Astrocyte of the spinal cord (primary cell): ENCODE measurements around the gene NCKAP5.

Source experiments
- DNase-seq: peaks from one replicate; pipeline ENCODE4 v3.0.0; 2011; ENCODE audit warnings: low read depth, low spot score
- H3K4me3 ChIP-seq: 2 replicates; pipeline ENCODE4 v1.5.1; 2011; ENCODE audit warnings: low read depth, mild to moderate bottlenecking, low read length, moderate library complexity
- CTCF ChIP-seq: IDR thresholded peaks from 2 replicates; pipeline ENCODE4 v1.5.1; 2012; ENCODE audit warnings: low read depth, mild to moderate bottlenecking, low read length, inconsistent platforms
- in situ Hi-C: cut with HindIII; loops from 2 replicates; pipeline ENCODE4 v1.10.0; 2017; ENCODE audit warnings: low sequenced_read_pairs

The NCKAP5 gene

GRCh38 chr2:133265432-133265949 lies 302.8 kb downstream of the NCKAP5 start:
- no peak for DNase-seq
- H3K4me3 ChIP-seq, result no peak overlapping the region
- no peak for TF ChIP-seq CTCF
- in situ Hi-C loops, result no loop called here

- in situ Hi-C loops, result no loop called here
- DNase-seq, result no peak
- TF ChIP-seq CTCF, result no peak
- H3K4me3 ChIP-seq, result no peak overlapping the region
These were observed 303.3 kb downstream of the NCKAP5 start for GRCh38 chr2:133264989-133265401.

GRCh38 chr2:133262893-133263292 lies 305.4 kb downstream of the NCKAP5 start:
- TF ChIP-seq CTCF, result peak; percentile 33
- in situ Hi-C loops, result no loop called here
- peak; percentile 22 for DNase-seq
- H3K4me3 ChIP-seq, result no peak overlapping the region

- no peak for DNase-seq
- H3K4me3 ChIP-seq, result no peak overlapping the region
- TF ChIP-seq CTCF, result no peak
- in situ Hi-C loops, result no loop called here
These were observed 312.9 kb downstream of the NCKAP5 start for GRCh38 chr2:133255360-133255759.

GRCh38 chr2:133253793-133254192 lies 314.5 kb downstream of the NCKAP5 start:
- no peak for DNase-seq
- H3K4me3 ChIP-seq, result no peak overlapping the region
- no peak for TF ChIP-seq CTCF
- in situ Hi-C loops, result no loop called here

- in situ Hi-C loops, result no loop called here
- no peak for DNase-seq
- H3K4me3 ChIP-seq, result no peak overlapping the region
- no peak for TF ChIP-seq CTCF
These were observed 315.4 kb downstream of the NCKAP5 start for GRCh38 chr2:133252780-133253355.
